Hepatic stellate cell (primary cell): ENCODE measurements around the gene HTRA3.

Experiments
- DNase-seq: peaks from one replicate; pipeline ENCODE4 v3.0.0; 2011; ENCODE audit warnings: low spot score

Gene HTRA3

GRCh38 chr4:8293131-8293975 lies 23.8 kb downstream of the HTRA3 start:
- DNase-seq: no peak

- DNase-seq: no peak
These were observed 24.5 kb downstream of the HTRA3 start for GRCh38 chr4:8294036-8294435.

GRCh38 chr4:8294775-8295174 lies 25.2 kb downstream of the HTRA3 start:
- no peak for DNase-seq

GRCh38 chr4:8295471-8295870 lies 25.9 kb downstream of the HTRA3 start:
- no peak for DNase-seq

- DNase-seq: no peak
These were observed 26.9 kb downstream of the HTRA3 start for GRCh38 chr4:8296491-8296890.

- no peak for DNase-seq
These were observed 27.6 kb downstream of the HTRA3 start for GRCh38 chr4:8297141-8297601.

GRCh38 chr4:8297691-8298485 lies 28.3 kb downstream of the HTRA3 start:
- DNase-seq: no peak

- no peak for DNase-seq
These were observed 31.3 kb downstream of the HTRA3 start for GRCh38 chr4:8300832-8301231.

- no peak for DNase-seq
These were observed 32.5 kb downstream of the HTRA3 start for GRCh38 chr4:8301851-8302730.

GRCh38 chr4:8303081-8303480 lies 33.5 kb downstream of the HTRA3 start:
- DNase-seq: no peak

GRCh38 chr4:8303485-8304281 lies 34.1 kb downstream of the HTRA3 start:
- peak; percentile 81 for DNase-seq

- DNase-seq: no peak
These were observed 35.5 kb downstream of the HTRA3 start for GRCh38 chr4:8304827-8305695.

GRCh38 chr4:8305851-8306471 lies 36.4 kb downstream of the HTRA3 start:
- no peak for DNase-seq

GRCh38 chr4:8306511-8307021 lies 37.0 kb downstream of the HTRA3 start:
- no peak for DNase-seq

- DNase-seq: no peak
These were observed 37.6 kb downstream of the HTRA3 start for GRCh38 chr4:8307121-8307520.

GRCh38 chr4:8307714-8308113 lies 38.2 kb downstream of the HTRA3 start:
- no peak for DNase-seq

GRCh38 chr4:8308144-8308543 lies 38.6 kb downstream of the HTRA3 start:
- no peak for DNase-seq

- DNase-seq: no peak
These were observed 39.6 kb downstream of the HTRA3 start for GRCh38 chr4:8308856-8309771.

GRCh38 chr4:8310306-8310705 lies 40.8 kb downstream of the HTRA3 start:
- DNase-seq: no peak
